Measurements from ENCODE around the gene THRB. TPM values are rescaled to one million over a fixed set of nuclear protein-coding genes. Genes with fewer than 3 reads are reported as not detected.
"Not testable (repeated sequence)": the region's sequence is repeated elsewhere in the genome, so short reads cannot be mapped to it uniquely, and the experiment has no call there.

The THRB gene
- total and polyA plus RNA-seq, 2 experiments from 2014 or later, result 0.49 to 0.57 TPM

DNA sequence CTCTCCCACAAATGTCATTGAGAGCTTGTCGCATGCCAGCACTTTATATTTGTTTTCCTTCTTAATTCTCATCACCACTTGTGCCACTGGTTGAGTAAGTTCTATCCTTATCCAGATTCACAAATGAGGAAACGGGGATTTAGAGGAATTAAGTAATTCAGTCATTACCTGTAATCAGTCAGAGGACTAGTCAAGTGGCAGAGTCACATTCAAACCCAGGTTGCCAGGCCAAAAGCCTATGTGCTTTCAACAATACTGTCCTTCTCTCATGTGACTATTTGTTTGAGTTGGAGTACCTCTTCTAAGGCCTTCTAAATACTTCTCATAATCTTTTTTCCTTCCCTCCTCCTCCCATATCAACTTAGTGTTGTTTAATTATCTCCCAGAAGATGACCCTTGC, 76.9 kb downstream of the THRB start:
- Histone ChIP-seq H3K27ac (no peak overlapping the region), H3K4me1 (ENCODE audit: low read depth) (no peaks in the 10 kb centered on the region), H3K4me3 (no peak overlapping the region), H3K9me3 (ENCODE audit: low read depth) (no peaks in the 10 kb centered on the region), H3K27me3 (no peaks in the 10 kb centered on the region), H3K36me3 (no peaks in the 10 kb centered on the region)
- DNase-seq (ENCODE audit: low read depth in 1 of 2, low spot score in 1 of 2), result no peak
- TF ChIP-seq, protein P1, sequence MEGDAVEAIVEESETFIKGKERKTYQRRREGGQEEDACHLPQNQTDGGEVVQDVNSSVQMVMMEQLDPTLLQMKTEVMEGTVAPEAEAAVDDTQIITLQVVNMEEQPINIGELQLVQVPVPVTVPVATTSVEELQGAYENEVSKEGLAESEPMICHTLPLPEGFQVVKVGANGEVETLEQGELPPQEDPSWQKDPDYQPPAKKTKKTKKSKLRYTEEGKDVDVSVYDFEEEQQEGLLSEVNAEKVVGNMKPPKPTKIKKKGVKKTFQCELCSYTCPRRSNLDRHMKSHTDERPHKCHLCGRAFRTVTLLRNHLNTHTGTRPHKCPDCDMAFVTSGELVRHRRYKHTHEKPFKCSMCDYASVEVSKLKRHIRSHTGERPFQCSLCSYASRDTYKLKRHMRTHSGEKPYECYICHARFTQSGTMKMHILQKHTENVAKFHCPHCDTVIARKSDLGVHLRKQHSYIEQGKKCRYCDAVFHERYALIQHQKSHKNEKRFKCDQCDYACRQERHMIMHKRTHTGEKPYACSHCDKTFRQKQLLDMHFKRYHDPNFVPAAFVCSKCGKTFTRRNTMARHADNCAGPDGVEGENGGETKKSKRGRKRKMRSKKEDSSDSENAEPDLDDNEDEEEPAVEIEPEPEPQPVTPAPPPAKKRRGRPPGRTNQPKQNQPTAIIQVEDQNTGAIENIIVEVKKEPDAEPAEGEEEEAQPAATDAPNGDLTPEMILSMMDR (IDR thresholded peaks at IDR 0.05; ENCODE audit: low read depth, low read length), result no peak

DNA sequence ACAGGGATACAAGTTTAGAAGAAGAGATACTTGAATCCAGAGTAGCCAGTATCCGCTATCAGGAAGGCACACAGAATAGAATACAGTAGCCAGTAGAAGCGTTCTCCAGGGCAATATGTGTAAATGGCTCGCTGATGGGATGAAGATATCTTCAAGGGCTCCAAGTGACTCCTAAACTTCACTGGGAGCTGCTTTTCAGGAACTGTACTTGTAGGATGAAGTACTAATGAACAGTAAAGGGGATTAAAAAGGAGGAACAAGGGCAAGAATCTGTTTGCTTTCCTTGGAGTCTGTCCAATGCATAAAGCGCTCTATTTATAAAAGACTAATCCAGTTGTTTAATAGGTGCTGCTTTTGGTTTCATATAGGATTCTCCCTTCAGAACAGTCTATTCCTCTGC, 78.4 kb downstream of the THRB start:
- Histone ChIP-seq H3K36me3 (no peaks in the 10 kb centered on the region), H3K4me3 (no peak overlapping the region), H3K9me3 (ENCODE audit: low read depth) (no peaks in the 10 kb centered on the region), H3K4me1 (ENCODE audit: low read depth) (no peaks in the 10 kb centered on the region), H3K27ac (no peak overlapping the region), H3K27me3 (no peaks in the 10 kb centered on the region)
- TF ChIP-seq, protein P1 (IDR thresholded peaks at IDR 0.05; ENCODE audit: low read depth, low read length), result no peak
- no peak for DNase-seq (ENCODE audit: low read depth in 1 of 2, low spot score in 1 of 2)

DNA sequence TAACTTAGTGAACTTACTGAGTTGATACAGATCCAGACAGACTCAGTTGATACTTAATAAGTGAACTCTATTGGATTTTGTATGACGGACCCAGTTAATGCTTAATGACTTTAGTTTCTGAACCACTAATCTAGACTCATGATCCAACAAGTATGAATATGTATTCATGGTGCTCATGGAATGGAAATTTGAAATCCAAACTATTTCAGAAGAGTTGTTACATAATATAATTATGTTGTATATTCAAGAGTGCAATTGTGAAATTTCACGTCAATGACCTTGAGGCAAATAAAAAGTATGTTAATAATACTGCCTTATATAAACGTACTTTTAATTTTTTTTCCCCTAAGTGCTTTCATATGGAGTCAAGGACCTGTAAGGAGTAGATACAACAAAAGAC, 78.8 kb downstream of the THRB start:
- H3K4me3 ChIP-seq, result no peak overlapping the region
- H3K27ac ChIP-seq, result no peak overlapping the region
- H3K4me1 ChIP-seq (ENCODE audit: low read depth), result no peaks in the 10 kb centered on the region
- no peaks in the 10 kb centered on the region for H3K36me3 ChIP-seq
- DNase-seq (ENCODE audit: low read depth in 1 of 2, low spot score in 1 of 2), result no peak
- no peaks in the 10 kb centered on the region for H3K9me3 ChIP-seq (ENCODE audit: low read depth)
- TF ChIP-seq, protein P1 (IDR thresholded peaks at IDR 0.05; ENCODE audit: low read depth, low read length), result no peak
- no peaks in the 10 kb centered on the region for H3K27me3 ChIP-seq

DNA sequence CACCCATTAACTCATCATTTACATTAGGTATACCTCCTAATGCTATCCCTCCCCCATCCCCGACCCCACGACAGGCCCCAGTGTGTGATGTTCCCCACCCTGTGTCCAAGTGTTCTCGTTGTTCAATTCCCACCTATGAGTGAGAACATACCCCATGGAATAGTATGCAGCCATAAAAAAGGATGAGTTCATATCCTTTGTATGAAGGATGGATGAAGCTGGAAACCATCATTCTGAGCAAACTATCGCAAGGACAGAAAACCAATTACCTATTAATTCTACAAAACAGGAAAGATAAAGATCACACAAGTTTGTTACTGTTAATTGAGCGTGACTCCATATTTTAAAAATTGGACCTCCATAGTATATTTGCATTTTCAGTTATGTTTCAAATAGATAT, 81.0 kb downstream of the THRB start:
- H3K36me3 ChIP-seq; H3K27ac ChIP-seq; H3K9me3 ChIP-seq (ENCODE audit: low read depth); DNase-seq (ENCODE audit: low read depth in 1 of 2, low spot score in 1 of 2); H3K4me1 ChIP-seq (ENCODE audit: low read depth); H3K27me3 ChIP-seq; H3K4me3 ChIP-seq: not testable (repeated sequence)

DNA sequence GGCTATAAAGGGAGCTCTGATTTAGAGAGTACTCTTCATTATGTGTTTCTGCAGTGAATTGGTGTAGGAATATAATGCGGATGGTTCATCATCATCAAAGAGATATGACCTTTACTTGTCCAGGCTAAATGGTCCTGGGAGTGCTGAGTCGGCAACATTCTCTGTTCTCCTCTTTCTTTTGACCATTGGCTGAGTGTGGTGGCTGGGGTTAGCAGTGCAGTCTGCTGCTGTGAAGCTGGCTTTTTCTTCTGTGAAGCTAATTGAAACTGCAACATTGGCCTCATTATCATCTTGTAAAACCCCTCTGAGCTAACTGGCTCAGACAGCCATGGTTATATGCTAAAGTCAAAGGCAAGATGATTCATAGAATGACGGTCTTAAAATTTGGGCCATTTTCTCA, 83.8 kb downstream of the THRB start:
- H3K4me3 ChIP-seq, result no peak overlapping the region
- no peak overlapping the region for H3K27ac ChIP-seq
- no peaks in the 10 kb centered on the region for H3K36me3 ChIP-seq
- H3K27me3 ChIP-seq, result no peaks in the 10 kb centered on the region
- no peak for DNase-seq (ENCODE audit: low read depth in 1 of 2, low spot score in 1 of 2)
- H3K9me3 ChIP-seq (ENCODE audit: low read depth), result no peaks in the 10 kb centered on the region
- TF ChIP-seq, protein P1 (IDR thresholded peaks at IDR 0.05; ENCODE audit: low read depth, low read length), result no peak
- no peaks in the 10 kb centered on the region for H3K4me1 ChIP-seq (ENCODE audit: low read depth)

DNA sequence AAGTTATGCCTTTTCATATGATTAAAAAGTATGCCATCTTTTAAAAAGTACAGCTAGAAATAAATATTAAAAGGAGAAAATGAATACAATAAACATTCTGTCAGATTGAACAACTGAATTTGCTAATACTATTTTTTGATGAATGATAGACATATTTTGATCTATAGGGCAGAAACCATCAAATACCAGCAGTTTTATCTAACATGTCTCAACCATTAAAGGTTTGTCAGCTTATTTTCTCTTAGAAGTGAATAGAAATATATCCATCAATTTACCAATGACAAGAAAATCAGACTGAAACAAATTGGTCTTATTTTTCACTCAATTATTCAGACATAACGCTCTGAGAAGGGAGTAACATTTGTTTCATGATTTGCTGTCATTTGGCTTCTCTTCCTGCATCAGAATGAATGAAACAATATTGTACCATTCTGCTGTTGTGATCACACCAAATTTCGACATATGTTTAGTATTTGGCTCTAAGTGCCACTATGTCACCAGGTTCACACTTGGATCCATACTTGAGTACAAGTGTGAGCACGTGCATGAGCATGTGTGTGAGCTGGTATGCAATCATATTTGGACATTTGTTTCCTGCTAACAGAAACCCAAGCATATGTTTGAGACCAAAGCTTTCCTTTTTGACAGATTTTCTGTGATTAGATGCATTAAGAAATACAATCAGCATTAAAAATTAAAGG, 86.5 kb downstream of the THRB start:
- Histone ChIP-seq H3K27ac (no peak overlapping the region), H3K4me1 (ENCODE audit: low read depth) (no peaks in the 10 kb centered on the region)
- TF ChIP-seq, protein P1 (IDR thresholded peaks at IDR 0.05; ENCODE audit: low read depth, low read length), result no peak

More for the DNA sequence above, 86.5 kb downstream of the THRB start:
- Histone ChIP-seq H3K4me3 (no peak overlapping the region), H3K9me3 (ENCODE audit: low read depth) (no peaks in the 10 kb centered on the region), H3K27me3 (no peaks in the 10 kb centered on the region), H3K36me3 (no peaks in the 10 kb centered on the region)
- no peak for DNase-seq (ENCODE audit: low read depth in 1 of 2, low spot score in 1 of 2)
